ENCODE measurements around the gene SMIM43.

SMIM43 gene

DNA sequence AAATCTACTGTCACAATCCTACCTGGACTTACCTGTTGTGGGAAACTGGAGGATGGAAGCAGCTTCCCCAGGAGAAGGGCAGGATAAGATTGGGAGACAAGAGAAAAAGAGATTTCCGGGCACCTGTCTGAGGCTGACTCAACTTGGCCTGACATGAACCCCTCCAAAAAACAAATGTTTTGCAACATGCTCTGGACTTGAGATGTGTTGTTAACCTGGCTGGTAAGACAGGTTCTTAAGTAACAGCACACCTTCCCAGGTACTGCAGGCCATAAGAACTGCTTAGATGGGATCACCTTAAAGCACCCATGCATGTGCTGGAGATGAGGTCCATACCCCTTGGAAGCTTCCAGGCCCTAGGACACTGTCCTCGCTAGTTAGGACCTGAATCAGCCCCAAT, 4.4 kb upstream of the SMIM43 start:
- TF ChIP-seq TCF4 (CRISPR knock-in tag; IDR thresholded peaks at IDR 0.05; ENCODE audit: borderline replicate concordance) = no peak
- no peak for TF ChIP-seq RARB (CRISPR knock-in tag; IDR thresholded peaks at IDR 0.05)
- no peak for TF ChIP-seq CSDC2 (CRISPR knock-in tag; IDR thresholded peaks at IDR 0.05)
- TF ChIP-seq ZNF8 (CRISPR knock-in tag; IDR thresholded peaks at IDR 0.05) = no peak
- TF ChIP-seq, protein P1, sequence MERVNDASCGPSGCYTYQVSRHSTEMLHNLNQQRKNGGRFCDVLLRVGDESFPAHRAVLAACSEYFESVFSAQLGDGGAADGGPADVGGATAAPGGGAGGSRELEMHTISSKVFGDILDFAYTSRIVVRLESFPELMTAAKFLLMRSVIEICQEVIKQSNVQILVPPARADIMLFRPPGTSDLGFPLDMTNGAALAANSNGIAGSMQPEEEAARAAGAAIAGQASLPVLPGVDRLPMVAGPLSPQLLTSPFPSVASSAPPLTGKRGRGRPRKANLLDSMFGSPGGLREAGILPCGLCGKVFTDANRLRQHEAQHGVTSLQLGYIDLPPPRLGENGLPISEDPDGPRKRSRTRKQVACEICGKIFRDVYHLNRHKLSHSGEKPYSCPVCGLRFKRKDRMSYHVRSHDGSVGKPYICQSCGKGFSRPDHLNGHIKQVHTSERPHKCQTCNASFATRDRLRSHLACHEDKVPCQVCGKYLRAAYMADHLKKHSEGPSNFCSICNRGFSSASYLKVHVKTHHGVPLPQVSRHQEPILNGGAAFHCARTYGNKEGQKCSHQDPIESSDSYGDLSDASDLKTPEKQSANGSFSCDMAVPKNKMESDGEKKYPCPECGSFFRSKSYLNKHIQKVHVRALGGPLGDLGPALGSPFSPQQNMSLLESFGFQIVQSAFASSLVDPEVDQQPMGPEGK (CRISPR knock-in tag; IDR thresholded peaks at IDR 0.05; ENCODE audit: borderline replicate concordance) = no peak
- ATAC-seq = no peak

- no peak for ATAC-seq
- no peak for TF ChIP-seq ZFP30 (CRISPR knock-in tag; IDR thresholded peaks at IDR 0.05)
- no peak for TF ChIP-seq PPARA (CRISPR knock-in tag; IDR thresholded peaks at IDR 0.05; ENCODE audit: borderline replicate concordance)
- TF ChIP-seq ZNF70 (CRISPR knock-in tag; IDR thresholded peaks at IDR 0.05) = no peak
- TF ChIP-seq ARNTL (CRISPR knock-in tag; IDR thresholded peaks at IDR 0.05; ENCODE audit: borderline replicate concordance, low read depth) = no peak
- no peak for TF ChIP-seq ESRRG (CRISPR knock-in tag; IDR thresholded peaks at IDR 0.05)
- TF ChIP-seq ISL1 (CRISPR knock-in tag; IDR thresholded peaks at IDR 0.05) = no peak
- no peak for TF ChIP-seq CSDC2 (CRISPR knock-in tag; IDR thresholded peaks at IDR 0.05)
- TF ChIP-seq ZNF565 (CRISPR knock-in tag; conservative IDR thresholded peaks at IDR 0.05; ENCODE audit: low read depth) = no peak
- no peak for TF ChIP-seq POU6F1 (CRISPR knock-in tag; IDR thresholded peaks at IDR 0.05; ENCODE audit: borderline replicate concordance, low read depth)
These were observed 2.2 kb upstream of the SMIM43 start for GRCh38 chr4:121767166-121767565.

- TF ChIP-seq BACH2 (CRISPR knock-in tag; IDR thresholded peaks at IDR 0.05; ENCODE audit: borderline replicate concordance) (no peak), POU6F1 (CRISPR knock-in tag; IDR thresholded peaks at IDR 0.05; ENCODE audit: borderline replicate concordance, low read depth) (no peak), CSRNP3 (CRISPR knock-in tag; IDR thresholded peaks at IDR 0.05) (no peak), GLIS3 (CRISPR knock-in tag; IDR thresholded peaks at IDR 0.05) (no peak), SNAI2 (CRISPR knock-in tag; IDR thresholded peaks at IDR 0.05) (no peak), ZNF70 (CRISPR knock-in tag; IDR thresholded peaks at IDR 0.05) (no peak), TOX (CRISPR knock-in tag; IDR thresholded peaks at IDR 0.05; ENCODE audit: borderline replicate concordance) (no peak)
- TF ChIP-seq, protein P1 (CRISPR knock-in tag; IDR thresholded peaks at IDR 0.05; ENCODE audit: borderline replicate concordance) = no peak
These were observed 1.1 kb upstream of the SMIM43 start for GRCh38 chr4:121765971-121766538.

DNA sequence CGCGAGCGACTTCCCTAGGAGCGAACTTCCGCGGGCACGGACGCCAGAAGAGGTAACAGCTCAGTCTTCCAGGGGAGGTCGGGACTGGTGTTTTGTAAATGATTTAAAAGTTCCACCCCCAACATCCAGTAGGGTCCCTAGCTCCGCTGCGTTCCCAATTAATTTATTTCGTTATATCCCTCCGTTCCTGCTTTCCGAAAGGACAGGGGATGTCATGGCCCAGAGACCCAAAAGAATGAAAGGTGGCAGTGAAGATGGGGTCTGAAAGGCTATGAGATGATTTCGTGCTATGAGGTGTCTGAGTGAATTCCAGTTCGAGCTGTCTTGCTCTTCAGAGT, 373 bp upstream of the SMIM43 start:
- TF ChIP-seq TOX (CRISPR knock-in tag; IDR thresholded peaks at IDR 0.05; ENCODE audit: borderline replicate concordance) (no peak), OSR1 (CRISPR knock-in tag; IDR thresholded peaks at IDR 0.05) (no peak)
- ATAC-seq = no peak; the same call in 2 of the 3 replicates

More at GRCh38 chr4:121765971-121766538, 1.1 kb upstream of the SMIM43 start:
- ATAC-seq = no peak; the same call in 2 of the 3 replicates

Measured in SK-N-SH treated with all-trans-retinoic acid at 6 μM for 48 hours (cell line).